ENCODE results near the gene ZFYVE26.
A peak's percentile ranks its signal among the peaks of the same experiment; 100 is the strongest.

Gene ZFYVE26

DNA sequence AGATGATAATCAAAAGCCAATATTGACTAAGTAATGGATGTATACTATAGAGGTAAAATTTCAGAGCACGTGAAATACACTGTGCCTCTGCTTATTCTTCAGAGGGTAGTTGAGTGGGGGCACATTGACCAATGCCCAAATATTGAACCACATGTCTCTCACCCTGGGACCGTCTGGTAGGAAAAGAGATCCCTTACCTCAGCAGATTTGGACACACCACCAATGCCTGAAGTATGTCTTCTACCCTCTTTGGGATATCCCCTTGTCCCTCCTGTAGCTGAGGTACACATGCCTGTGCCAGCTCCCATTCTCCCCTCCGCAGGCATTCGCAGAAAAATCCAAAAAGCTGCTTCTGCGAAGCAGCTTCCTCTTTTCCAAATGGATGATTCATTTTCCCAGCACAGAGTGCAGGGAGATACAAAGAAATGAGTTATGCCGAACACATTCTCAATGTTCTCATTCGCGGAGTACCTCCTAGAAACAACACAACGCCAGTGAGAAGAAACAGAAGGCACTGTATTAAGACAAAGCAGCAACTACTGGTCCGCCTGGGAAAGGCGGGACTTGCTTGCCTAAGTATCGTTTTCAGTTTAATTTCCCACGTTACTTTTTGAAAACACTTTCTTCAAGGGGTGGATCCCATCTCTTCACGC lies 691 bp downstream of the ZFYVE26 start:
- peak; percentile 70 for DNase-seq

GRCh38 chr14:67814821-67815220 lies 1.6 kb downstream of the ZFYVE26 start:
- no peak for DNase-seq

GRCh38 chr14:67806246-67806645 lies 10.1 kb downstream of the ZFYVE26 start:
- no peak for DNase-seq

- no peak for DNase-seq
Observed at GRCh38 chr14:67800743-67801142, 15.6 kb downstream of the ZFYVE26 start.

DNA sequence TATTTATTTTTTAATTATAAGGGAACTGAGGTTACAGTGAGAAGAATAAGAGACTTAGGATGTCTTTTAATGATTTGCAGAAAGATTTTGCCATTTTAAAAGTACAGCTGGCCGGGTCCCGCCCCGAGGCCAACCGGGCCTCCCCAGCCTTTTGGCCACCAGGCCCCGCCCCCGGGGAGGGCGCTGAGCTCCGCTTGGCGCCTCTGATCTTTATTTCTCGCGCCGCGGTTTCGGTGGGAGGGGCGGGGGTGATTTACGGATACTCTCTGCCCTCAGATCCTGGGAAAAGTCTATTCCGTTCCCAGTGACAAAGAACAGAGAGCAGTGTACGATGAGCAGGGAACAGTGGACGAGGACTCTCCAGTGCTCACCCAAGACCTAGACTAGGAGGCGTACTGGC lies 17.7 kb downstream of the ZFYVE26 start:
- no peak for DNase-seq

DNA sequence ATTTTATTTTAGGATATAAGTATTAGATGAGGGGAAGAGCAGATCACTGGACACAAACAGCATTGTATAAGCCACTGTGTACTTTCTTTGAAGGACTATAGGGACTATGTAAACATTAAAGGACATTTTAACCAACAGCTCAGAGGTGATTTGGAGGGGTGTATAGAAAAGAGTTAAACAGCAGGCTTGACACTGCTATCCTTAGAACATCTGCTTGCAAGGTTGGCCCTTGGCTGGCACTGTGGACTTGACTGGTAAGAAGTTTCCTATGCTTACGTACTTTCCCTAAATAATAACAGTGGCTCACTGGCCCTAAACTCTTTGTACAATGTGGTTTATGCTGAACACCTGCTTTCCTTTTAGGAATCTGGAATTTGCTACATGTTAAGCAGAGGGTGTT lies 28.7 kb downstream of the ZFYVE26 start:
- DNase-seq: no peak

DNA sequence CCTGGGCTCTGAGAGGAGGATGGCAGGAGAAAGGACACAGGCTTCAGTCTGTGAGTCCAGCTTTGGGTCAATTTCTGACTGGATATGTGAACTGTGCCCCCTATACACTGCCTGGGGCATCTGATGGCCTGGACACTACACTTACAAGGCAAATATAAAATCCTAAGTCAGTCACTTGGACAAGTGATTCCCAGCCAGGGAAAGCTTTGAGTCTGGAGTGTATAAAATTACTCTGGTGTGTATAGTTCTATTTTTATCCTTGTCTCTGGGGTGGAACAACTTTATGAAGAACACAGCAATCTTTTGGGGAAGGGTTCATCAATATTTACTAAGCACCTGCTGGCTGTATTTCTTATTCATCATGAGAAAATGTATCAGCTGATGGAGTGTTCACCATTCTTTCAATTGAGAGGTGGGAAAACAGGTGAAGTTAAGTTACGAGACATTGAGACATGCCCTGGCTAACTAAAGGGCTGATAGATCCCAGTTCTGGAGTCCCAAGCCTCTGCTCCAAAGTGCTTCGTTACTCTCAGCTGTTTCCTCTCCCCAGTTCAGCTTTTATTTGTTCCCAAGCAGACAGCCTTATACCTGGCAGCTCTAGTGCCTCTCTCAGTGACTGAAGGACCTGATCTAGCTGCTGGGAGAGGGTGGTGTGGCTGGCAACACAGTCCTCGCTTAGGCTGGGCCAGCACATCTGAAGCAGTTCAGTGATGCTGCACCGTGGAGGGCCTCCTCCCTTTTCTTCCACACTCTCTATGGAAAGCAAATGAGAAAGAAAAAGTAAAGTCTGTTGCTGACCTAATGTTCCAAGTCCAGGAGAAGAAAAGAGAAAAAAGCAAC lies 30.9 kb downstream of the ZFYVE26 start:
- DNase-seq: no peak

- DNase-seq: no peak
Observed at GRCh38 chr14:67784244-67784823, 32.1 kb downstream of the ZFYVE26 start.

DNA sequence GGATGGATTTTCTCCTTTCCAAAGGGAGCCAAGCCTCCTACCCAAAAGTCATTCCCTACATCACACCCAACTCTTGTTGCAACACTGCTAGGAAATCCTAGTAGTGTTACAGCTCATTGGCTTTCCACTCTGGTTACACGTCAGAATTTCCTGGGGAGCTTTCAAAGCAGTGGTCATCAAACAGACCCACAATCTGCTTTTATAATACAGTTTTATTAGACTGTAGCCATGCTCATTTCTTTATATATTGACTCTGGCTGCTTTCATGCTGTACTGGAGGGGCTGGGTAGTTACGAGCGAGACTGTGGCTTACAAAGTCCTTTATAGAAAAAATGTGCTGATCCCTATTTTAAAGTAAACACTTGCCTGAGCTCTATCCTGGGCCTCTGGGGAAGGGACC lies 34.3 kb downstream of the ZFYVE26 start:
- DNase-seq: no peak

GRCh38 chr14:67778792-67779191 lies 37.6 kb downstream of the ZFYVE26 start:
- DNase-seq: no peak

- DNase-seq: no peak
Observed at GRCh38 chr14:67776653-67777322, 39.6 kb downstream of the ZFYVE26 start.

DNA sequence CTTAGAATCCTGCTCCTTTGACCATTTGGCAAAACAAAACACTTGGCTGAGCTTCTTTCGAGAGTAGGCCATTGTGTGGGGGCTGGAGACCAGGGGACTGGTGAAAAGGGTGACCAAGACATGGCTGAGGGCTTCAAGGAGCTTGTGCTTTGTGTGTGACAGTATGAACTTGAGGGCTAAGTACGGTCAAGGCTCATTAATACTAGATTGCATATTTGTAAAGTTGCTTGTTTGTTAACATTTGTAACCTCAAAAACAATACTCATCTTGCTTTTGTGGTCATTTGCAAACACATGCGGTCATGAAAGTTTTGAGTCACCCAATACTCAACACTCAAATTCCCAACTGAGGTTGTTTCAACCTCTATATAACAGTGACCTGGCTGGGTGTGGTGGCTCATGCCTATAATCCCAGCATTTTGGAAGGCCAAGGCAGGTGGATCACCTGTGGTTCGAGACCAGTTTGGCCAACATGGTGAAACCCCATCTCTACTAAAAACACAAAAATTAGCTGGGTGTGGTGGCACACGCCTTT lies 42.5 kb downstream of the ZFYVE26 start:
- no peak for DNase-seq

- no peak for DNase-seq
Observed at GRCh38 chr14:67768219-67768618, 48.2 kb downstream of the ZFYVE26 start.

- no peak for DNase-seq
Observed at GRCh38 chr14:67766035-67766680, 50.2 kb downstream of the ZFYVE26 start.

GRCh38 chr14:67765192-67765834 lies 51.1 kb downstream of the ZFYVE26 start:
- no peak for DNase-seq

DNA sequence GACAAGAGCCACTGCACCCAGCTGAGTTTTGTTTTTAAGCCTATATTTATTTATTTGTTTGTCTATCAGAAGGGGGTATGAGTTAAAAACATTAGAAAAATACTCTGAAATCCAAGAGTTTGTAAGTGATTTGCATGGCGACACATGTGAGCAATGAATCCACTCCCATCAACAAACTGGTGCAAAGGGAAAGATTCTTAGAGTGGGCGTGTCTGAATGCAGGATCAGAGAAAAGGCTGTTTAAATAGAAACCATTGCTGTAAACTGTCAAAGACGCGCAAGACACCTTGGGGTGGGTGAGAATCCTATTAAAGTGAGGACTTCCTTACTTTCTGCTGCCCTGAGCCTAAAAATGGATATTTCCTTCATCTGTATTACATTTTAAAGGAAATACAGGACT lies 51.9 kb downstream of the ZFYVE26 start:
- no peak for DNase-seq

GRCh38 chr14:67763158-67763822 lies 53.1 kb downstream of the ZFYVE26 start:
- no peak for DNase-seq

- no peak for DNase-seq
Observed at GRCh38 chr14:67762051-67762450, 54.3 kb downstream of the ZFYVE26 start.

GRCh38 chr14:67759916-67760315 lies 56.5 kb downstream of the ZFYVE26 start:
- no peak for DNase-seq

GRCh38 chr14:67757175-67757574 lies 59.2 kb downstream of the ZFYVE26 start:
- DNase-seq: no peak

- DNase-seq: no peak
Observed at GRCh38 chr14:67756496-67756895, 59.9 kb downstream of the ZFYVE26 start.
